Uterus (tissue), 2 donors: ENCODE measurements around the gene ZNF629.

Source experiments
- POLR2A ChIP-seq, 2 donors: fragments of 450-650 bp; IDR thresholded peaks; one replicate each; pipeline ENCODE4 v1.6.1; 2016; ENCODE audit warnings: antibody characterized with exemption in 2 of 2, mild to moderate bottlenecking in 1 of 2, moderate library complexity in 1 of 2
- TF ChIP-seq, protein P1 (sequence below), 4 experiments: fragments of 200-600 bp in 2 of 4; fragments of 450-650 bp in 2 of 4; sonication (generic) in 2 of 4; IDR thresholded peaks; one replicate each; pipeline ENCODE4 v1.5.1; 2016 to 2019; ENCODE audit warnings: antibody characterized with exemption in 4 of 4, mild to moderate bottlenecking in 2 of 4, moderate library complexity in 1 of 4

DNA sequence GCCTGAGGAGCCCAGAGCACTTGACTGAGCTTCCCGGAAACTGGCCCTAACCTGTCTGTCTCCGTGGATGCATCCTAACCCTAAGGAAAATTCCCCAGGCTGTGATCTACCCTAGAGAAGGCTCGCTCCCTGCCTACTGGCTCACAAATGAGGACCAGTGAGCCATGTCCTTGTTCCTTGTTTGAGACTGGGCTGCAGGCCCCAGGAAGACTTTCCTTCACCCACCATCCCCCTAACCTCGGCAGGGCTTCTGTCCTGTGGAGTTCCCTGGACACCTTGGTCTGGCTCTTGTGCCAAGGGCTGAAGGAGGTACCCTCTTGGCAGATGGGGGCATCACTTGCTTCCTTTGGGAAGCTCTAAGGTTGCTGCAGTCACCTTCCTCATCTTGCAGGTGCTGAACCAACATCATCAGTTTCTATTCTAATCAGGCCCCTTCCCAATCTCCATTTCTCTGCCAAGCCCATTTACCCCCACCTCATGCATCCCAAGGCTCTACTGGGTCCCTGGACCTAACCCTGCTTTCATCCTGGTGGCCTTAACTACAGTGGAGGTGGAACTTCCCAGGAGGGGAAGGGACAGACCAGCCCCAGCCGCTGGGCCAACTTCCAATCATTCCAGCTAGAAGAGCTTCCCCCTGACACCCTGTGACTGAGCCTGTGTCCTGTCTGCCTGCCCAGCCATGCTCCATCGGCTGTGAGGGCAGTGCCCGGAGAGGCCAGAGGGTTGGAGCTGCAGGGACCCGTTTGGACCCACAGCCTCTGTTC is 12.5 kb downstream of the ZNF629 start:
- TF ChIP-seq, protein P1, sequence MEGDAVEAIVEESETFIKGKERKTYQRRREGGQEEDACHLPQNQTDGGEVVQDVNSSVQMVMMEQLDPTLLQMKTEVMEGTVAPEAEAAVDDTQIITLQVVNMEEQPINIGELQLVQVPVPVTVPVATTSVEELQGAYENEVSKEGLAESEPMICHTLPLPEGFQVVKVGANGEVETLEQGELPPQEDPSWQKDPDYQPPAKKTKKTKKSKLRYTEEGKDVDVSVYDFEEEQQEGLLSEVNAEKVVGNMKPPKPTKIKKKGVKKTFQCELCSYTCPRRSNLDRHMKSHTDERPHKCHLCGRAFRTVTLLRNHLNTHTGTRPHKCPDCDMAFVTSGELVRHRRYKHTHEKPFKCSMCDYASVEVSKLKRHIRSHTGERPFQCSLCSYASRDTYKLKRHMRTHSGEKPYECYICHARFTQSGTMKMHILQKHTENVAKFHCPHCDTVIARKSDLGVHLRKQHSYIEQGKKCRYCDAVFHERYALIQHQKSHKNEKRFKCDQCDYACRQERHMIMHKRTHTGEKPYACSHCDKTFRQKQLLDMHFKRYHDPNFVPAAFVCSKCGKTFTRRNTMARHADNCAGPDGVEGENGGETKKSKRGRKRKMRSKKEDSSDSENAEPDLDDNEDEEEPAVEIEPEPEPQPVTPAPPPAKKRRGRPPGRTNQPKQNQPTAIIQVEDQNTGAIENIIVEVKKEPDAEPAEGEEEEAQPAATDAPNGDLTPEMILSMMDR (IDR thresholded peaks at IDR 0.05), result no peak
- TF ChIP-seq POLR2A (IDR thresholded peaks at IDR 0.05), result no peak
